IMR-90 (cell line): Measurements from ENCODE around the gene ARL14EP. TPM values are rescaled to one million over a fixed set of nuclear protein-coding genes. Genes with fewer than 3 reads are reported as not detected.

Source experiments
- ATAC-seq: fragments of 200-7000 bp; cut with Tn5 transposase; 2 replicates; pipeline ENCODE4 v1.9.1; 2020; ENCODE audit warnings: low read depth, mild to moderate bottlenecking, moderate library complexity
- BruUV-seq: library from RNA; stranded (reverse); fragments of 400-500 nt; replicated peaks from 2 replicates; lab custom pipeline; 2021; lab: Mats Ljungman, UMichigan
- CTCF ChIA-PET: fragments of 300-600 bp; formaldehyde crosslinking; extraction: SDS; loops from one replicate; lab custom pipeline; 2021; ENCODE audit warnings: antibody characterized with exemption; lab: Yijun Ruan, JAX
- POLR2A ChIA-PET: fragments of 300-600 bp; sonication (Branson Sonifier 250); formaldehyde crosslinking; loops from one replicate; lab custom pipeline; 2022; ENCODE audit warnings: antibody characterized with exemption; ENCODE audit not compliant: unreplicated experiment; lab: Charles Lee
- DNase-seq: peaks from one replicate; pipeline ENCODE4 v3.0.0; 2013
- H2AFZ ChIP-seq: replicated peaks from 2 replicates; pipeline ENCODE3; 2013; ENCODE audit warnings: low read length, mild to moderate bottlenecking; ENCODE audit not compliant: poor library complexity
- H2AK5ac ChIP-seq: 2 replicates; pipeline ENCODE4 v1.6.1; 2013; ENCODE audit warnings: low read depth, low read length, inconsistent platforms
- H2AK9ac ChIP-seq: replicated peaks from 2 replicates; pipeline ENCODE3; 2013; ENCODE audit warnings: mild to moderate bottlenecking, low read depth, low read length, moderate library complexity; ENCODE audit not compliant: poor library complexity
- H2BK120ac ChIP-seq: 2 replicates; pipeline ENCODE4 v1.6.1; 2013; ENCODE audit warnings: low read depth, low read length, inconsistent platforms
- H2BK15ac ChIP-seq: 3 replicates; pipeline ENCODE4 v1.6.1; 2013; ENCODE audit warnings: low read depth, low read length, inconsistent platforms
- H2BK20ac ChIP-seq: 2 replicates; pipeline ENCODE4 v1.6.1; 2013; ENCODE audit warnings: low read depth, mild to moderate bottlenecking, inconsistent platforms, low read length, moderate library complexity
- H2BK5ac ChIP-seq: 2 replicates; pipeline ENCODE4 v1.6.1; 2013; ENCODE audit warnings: mild to moderate bottlenecking, low read depth, low read length, inconsistent platforms; ENCODE audit not compliant: poor library complexity, severe bottlenecking
- H3K14ac ChIP-seq: replicated peaks from 2 replicates; pipeline ENCODE4 v1.6.1; 2013; ENCODE audit warnings: low read depth, low read length, inconsistent platforms
- H3K18ac ChIP-seq: 2 replicates; pipeline ENCODE4 v1.6.1; 2013; ENCODE audit warnings: low read depth, low read length, control low read depth
- H3K23ac ChIP-seq: 2 replicates; pipeline ENCODE4 v1.6.1; 2013; ENCODE audit warnings: low read depth, low read length, inconsistent platforms
- H3K27ac ChIP-seq: 2 replicates; pipeline ENCODE4 v1.5.1; 2013; ENCODE audit warnings: mild to moderate bottlenecking, control low read depth, low read length; ENCODE audit not compliant: insufficient read depth
- H3K27me3 ChIP-seq: 2 replicates; pipeline ENCODE4 v1.6.1; 2013; ENCODE audit warnings: low read length; ENCODE audit not compliant: control insufficient read depth, insufficient read depth
- H3K36me3 ChIP-seq: 2 replicates; pipeline ENCODE4 v1.6.1; 2013; ENCODE audit warnings: low read length, mixed read lengths; ENCODE audit not compliant: control insufficient read depth, insufficient read depth
- H3K4ac ChIP-seq: 2 replicates; pipeline ENCODE4 v1.6.1; 2013; ENCODE audit warnings: low read depth, low read length, inconsistent platforms
- H3K4me1 ChIP-seq: 2 replicates; pipeline ENCODE4 v1.6.1; 2013; ENCODE audit warnings: low read length, mixed read lengths; ENCODE audit not compliant: control insufficient read depth, insufficient read depth
- H3K4me2 ChIP-seq: 2 replicates; pipeline ENCODE4 v1.6.1; 2013; ENCODE audit warnings: low read depth, mild to moderate bottlenecking, control low read depth, low read length, moderate library complexity
- H3K4me3 ChIP-seq: 2 replicates; pipeline ENCODE4 v1.5.1; 2013; ENCODE audit warnings: low read depth, mild to moderate bottlenecking, control low read depth, low read length, moderate library complexity; ENCODE audit not compliant: insufficient read depth
- H3K56ac ChIP-seq: 2 replicates; pipeline ENCODE4 v1.6.1; 2013; ENCODE audit warnings: low read length, inconsistent platforms; ENCODE audit not compliant: insufficient read depth; ENCODE audit errors: extremely low read depth
- H3K79me1 ChIP-seq, 2 experiments: 2 replicates each; pipeline ENCODE4 v1.6.1; 2013; ENCODE audit warnings: low read length in 2 of 2, inconsistent platforms in 1 of 2, low read depth in 1 of 2
- H3K9ac ChIP-seq: 2 replicates; pipeline ENCODE4 v1.6.1; 2013; ENCODE audit warnings: low read depth, low read length, control low read depth
- H3K9me1 ChIP-seq: 2 replicates; pipeline ENCODE4 v1.6.1; 2013; ENCODE audit warnings: low read length, inconsistent platforms; ENCODE audit not compliant: insufficient read depth
- H3K9me3 ChIP-seq: 2 replicates; pipeline ENCODE4 v1.6.1; 2013; ENCODE audit warnings: low read length; ENCODE audit not compliant: control insufficient read depth, insufficient read depth
- H4K20me1 ChIP-seq: 2 replicates; pipeline ENCODE4 v1.6.1; 2013; ENCODE audit warnings: low read length, inconsistent platforms; ENCODE audit not compliant: insufficient read depth
- H4K5ac ChIP-seq: 2 replicates; pipeline ENCODE4 v1.6.1; 2013; ENCODE audit warnings: mild to moderate bottlenecking, low read depth, low read length, control low read depth
- H4K8ac ChIP-seq, 2 experiments: 2 replicates each; pipeline ENCODE4 v1.6.1; 2013; ENCODE audit warnings: low read depth in 2 of 2, low read length in 2 of 2, control low read depth in 1 of 2, inconsistent platforms in 1 of 2
- H4K91ac ChIP-seq: 2 replicates; pipeline ENCODE4 v1.6.1; 2013; ENCODE audit warnings: low read depth, low read length, inconsistent platforms; ENCODE audit not compliant: insufficient read depth
- BHLHE40 ChIP-seq: fragments of 150-350 bp; IDR thresholded peaks from 2 replicates; pipeline ENCODE4 v1.6.1; 2016; ENCODE audit warnings: mild to moderate bottlenecking, low read depth, low read length
- CEBPB ChIP-seq: IDR thresholded peaks from 2 replicates; pipeline ENCODE4 v1.6.1; 2012; ENCODE audit warnings: low read depth, low read length, improper control_type of control experiment
- CHD1 ChIP-seq: IDR thresholded peaks from 2 replicates; pipeline ENCODE4 v1.6.1; 2012; ENCODE audit warnings: low read depth, low read length, improper control_type of control experiment
- FOS ChIP-seq: fragments of 150-350 bp; IDR thresholded peaks from 2 replicates; pipeline ENCODE4 v1.6.1; 2016; ENCODE audit warnings: low read depth, low read length
- MAFK ChIP-seq: IDR thresholded peaks from 2 replicates; pipeline ENCODE4 v1.6.1; 2012; ENCODE audit warnings: low read depth, low read length, improper control_type of control experiment
- MAZ ChIP-seq: IDR thresholded peaks from 2 replicates; pipeline ENCODE4 v1.6.1; 2012; ENCODE audit warnings: low read depth, mild to moderate bottlenecking, low read length, improper control_type of control experiment, moderate library complexity, borderline replicate concordance
- RAD21 ChIP-seq: IDR thresholded peaks from 2 replicates; pipeline ENCODE4 v1.6.1; 2012; ENCODE audit warnings: low read length, improper control_type of control experiment
- RCOR1 ChIP-seq: IDR thresholded peaks from 2 replicates; pipeline ENCODE4 v1.6.1; 2012; ENCODE audit warnings: mild to moderate bottlenecking, low read length, improper control_type of control experiment; ENCODE audit not compliant: insufficient replicate concordance
- RFX5 ChIP-seq: IDR thresholded peaks from 2 replicates; pipeline ENCODE4 v1.8.0; 2012; ENCODE audit warnings: low read depth, mild to moderate bottlenecking, low read length, moderate library complexity
- WGBS, 2 experiments: methylation state at CpG; one replicate each; pipeline versions ENCODE4 v1.1.5 to v1.1.7; 2013; ENCODE audit warnings: missing lambda C conversion rate in 2 of 2; ENCODE audit not compliant: insufficient read length in 1 of 2; ENCODE audit errors: extremely low coverage in 2 of 2; 5-methylcytosine and 5-hydroxymethylcytosine counted together
- dilution Hi-C: fragments of 300-500 bp; cut with HindIII; formaldehyde crosslinking; loops from one replicate; pipeline ENCODE4 v1.14.3; 2018; ENCODE audit warnings: low sequenced_read_pairs; ENCODE audit not compliant: unreplicated experiment
- in situ Hi-C: fragments of 300-500 bp; cut with MboI; formaldehyde crosslinking; loops from 3 replicates; pipeline ENCODE4 v1.14.3; 2019; ENCODE audit warnings: low sequenced_read_pairs, inconsistent platforms, mixed read lengths
- intact Hi-C: fragments of 100-400 bp; cut with micrococcal nuclease; formaldehyde crosslinking; loops from 2 replicates; pipeline ENCODE4 v1.10.0; 2022
- polyA plus RNA-seq, 3 experiments: library from polyadenylated mRNA; depleted of rRNA; stranded (reverse); fragments of >200 nt; gene quantifications; 2 replicates each; pipeline ENCODE4 v1.2.3, GENCODE V29; 2012; ENCODE audit warnings: low replicate concordance in 1 of 3
- total RNA-seq: library from RNA; depleted of rRNA; stranded (reverse); fragments of >200 nt; gene quantifications from 2 replicates; pipeline ENCODE4 v1.2.3, GENCODE V29; 2012; rRNA removed

Gene ARL14EP
- total and polyA plus RNA-seq, 2 of the 4 experiments (the other 2 are of a cell fraction), result 13.8 to 15.7 TPM

- ChIA-PET CTCF (no interaction called here), POLR2A (interaction anchor here (0.6 kb wide), 1 partner anchor 8 kb away, joined by 3 read pairs; no protein-coding TSS in a partner anchor)
- no peak overlapping the region for H3K14ac ChIP-seq
- intact Hi-C loops, result no loop called here
- in situ Hi-C loops, result no loop called here
- H2BK120ac ChIP-seq, result no peak overlapping the region
- no peaks in the 10 kb centered on the region for H3K9me3 ChIP-seq
- H3K36me3 ChIP-seq, result no peaks in the 10 kb centered on the region
- no peaks in the 10 kb centered on the region for H3K4me1 ChIP-seq
- H3K4me3 ChIP-seq, result no peak overlapping the region
- ATAC-seq (no peak), DNase-seq (no peak)
- H2BK5ac ChIP-seq, result no peak overlapping the region
- H4K8ac ChIP-seq, result no peak overlapping the region
- WGBS, 2 experiments, result no CpG with 5 or more reads among the region's 2 CpGs
- no peak overlapping the region for H2AK5ac ChIP-seq
- H3K4ac ChIP-seq, result no peak overlapping the region
- TF ChIP-seq CHD1 (no peak), FOS (no peak), RAD21 (no peak), MAZ (no peak), MAFK (no peak), RFX5 (no peak), RCOR1 (no peak), BHLHE40 (no peak), CEBPB (no peak)
- no peaks in the 10 kb centered on the region for H3K27me3 ChIP-seq
- H3K56ac ChIP-seq, result no peak overlapping the region
- BruUV-seq, result no TSS peak
- no peak overlapping the region for H3K23ac ChIP-seq
- no peak overlapping the region for H2AK9ac ChIP-seq
- no peak overlapping the region for H2AFZ ChIP-seq
- no peak overlapping the region for H4K91ac ChIP-seq
- no peaks in the 10 kb centered on the region for H3K9me1 ChIP-seq
- H3K9ac ChIP-seq, result no peak overlapping the region
- H3K4me2 ChIP-seq, result no peak overlapping the region
- dilution Hi-C loops, result no loop called here
- H3K27ac ChIP-seq, result no peak overlapping the region
- no peak overlapping the region for H2BK20ac ChIP-seq
- no peaks in the 10 kb centered on the region for H4K20me1 ChIP-seq
- H3K79me1 ChIP-seq, result no peaks in the 10 kb centered on the region
- H4K5ac ChIP-seq, result no peak overlapping the region
- H3K18ac ChIP-seq, result no peak overlapping the region
- H2BK15ac ChIP-seq, result no peak overlapping the region
These were observed 59.0 kb downstream of the ARL14EP start for GRCh38 chr11:30381879-30382278.

Other genes with a start within 250 kb of the ARL14EP start
- gene FSHB, start 92.1 kb upstream of the ARL14EP start, total RNA-seq, result not detected in 2 replicates
- not detected in 2 replicates for gene FSHB, start 92.1 kb upstream of the ARL14EP start, polyA plus RNA-seq (2012; rRNA removed)